GM08714 (cell line): ENCODE results near the gene WNK2.

Experiments used
- H3K4me3 ChIP-seq: fragments of 200-500 bp; sonication (Bioruptor generic); 2 replicates; pipeline ENCODE4 v1.5.1; 2014; ENCODE audit warnings: mild to moderate bottlenecking, low read length, inconsistent platforms
- ZNF274 ChIP-seq: IDR thresholded peaks from 2 replicates; pipeline ENCODE4 v1.6.1; 2012; ENCODE audit warnings: mild to moderate bottlenecking, low read depth, low read length

Gene WNK2

GRCh38 chr9:93197670-93198069 lies 13.7 kb downstream of the WNK2 start:
- TF ChIP-seq ZNF274, result no peak
- H3K4me3 ChIP-seq, result no peak overlapping the region

GRCh38 chr9:93198117-93198837 lies 14.3 kb downstream of the WNK2 start:
- no peak overlapping the region for H3K4me3 ChIP-seq
- TF ChIP-seq ZNF274, result no peak

GRCh38 chr9:93198838-93199625 lies 15.1 kb downstream of the WNK2 start:
- no peak for TF ChIP-seq ZNF274
- no peak overlapping the region for H3K4me3 ChIP-seq

GRCh38 chr9:93200449-93200742 lies 16.5 kb downstream of the WNK2 start:
- no peak overlapping the region for H3K4me3 ChIP-seq
- no peak for TF ChIP-seq ZNF274

- no peak for TF ChIP-seq ZNF274
- H3K4me3 ChIP-seq, result no peak overlapping the region
Observed at GRCh38 chr9:93200989-93201334, 17.0 kb downstream of the WNK2 start.

- no peak for TF ChIP-seq ZNF274
Observed at GRCh38 chr9:93203026-93203717, 19.2 kb downstream of the WNK2 start.

GRCh38 chr9:93203718-93204469 lies 20.0 kb downstream of the WNK2 start:
- H3K4me3 ChIP-seq, result no peak overlapping the region
- no peak for TF ChIP-seq ZNF274

More at GRCh38 chr9:93203026-93203717, 19.2 kb downstream of the WNK2 start:
- no peak overlapping the region for H3K4me3 ChIP-seq

- H3K4me3 ChIP-seq, result no peak overlapping the region
- TF ChIP-seq ZNF274, result no peak
Observed at GRCh38 chr9:93204470-93205043, 20.6 kb downstream of the WNK2 start.

GRCh38 chr9:93205045-93205768 lies 21.3 kb downstream of the WNK2 start:
- H3K4me3 ChIP-seq, result no peak overlapping the region
- no peak for TF ChIP-seq ZNF274

GRCh38 chr9:93205896-93206575 lies 22.1 kb downstream of the WNK2 start:
- no peak overlapping the region for H3K4me3 ChIP-seq
- no peak for TF ChIP-seq ZNF274

GRCh38 chr9:93206576-93207155 lies 22.7 kb downstream of the WNK2 start:
- TF ChIP-seq ZNF274, result no peak
- H3K4me3 ChIP-seq, result no peak overlapping the region

- no peak for TF ChIP-seq ZNF274
- H3K4me3 ChIP-seq, result no peak overlapping the region
Observed at GRCh38 chr9:93207326-93207814, 23.4 kb downstream of the WNK2 start.
